Activated CD4-positive, alpha-beta T cell treated with anti-CD3 and anti-CD28 coated beads, Interleukin-2, amount 50 U/mL, for 48 hours (primary cell): ENCODE data around the gene GRIN3B.

Experiments used
- DNase-seq, 2 experiments: peaks; one replicate each; pipeline ENCODE4 v3.0.0-alpha.2; 2020

The GRIN3B gene

GRCh38 chr19:964761-965694 is 35.2 kb upstream of the GRIN3B start:
- DNase-seq: no peak

DNA sequence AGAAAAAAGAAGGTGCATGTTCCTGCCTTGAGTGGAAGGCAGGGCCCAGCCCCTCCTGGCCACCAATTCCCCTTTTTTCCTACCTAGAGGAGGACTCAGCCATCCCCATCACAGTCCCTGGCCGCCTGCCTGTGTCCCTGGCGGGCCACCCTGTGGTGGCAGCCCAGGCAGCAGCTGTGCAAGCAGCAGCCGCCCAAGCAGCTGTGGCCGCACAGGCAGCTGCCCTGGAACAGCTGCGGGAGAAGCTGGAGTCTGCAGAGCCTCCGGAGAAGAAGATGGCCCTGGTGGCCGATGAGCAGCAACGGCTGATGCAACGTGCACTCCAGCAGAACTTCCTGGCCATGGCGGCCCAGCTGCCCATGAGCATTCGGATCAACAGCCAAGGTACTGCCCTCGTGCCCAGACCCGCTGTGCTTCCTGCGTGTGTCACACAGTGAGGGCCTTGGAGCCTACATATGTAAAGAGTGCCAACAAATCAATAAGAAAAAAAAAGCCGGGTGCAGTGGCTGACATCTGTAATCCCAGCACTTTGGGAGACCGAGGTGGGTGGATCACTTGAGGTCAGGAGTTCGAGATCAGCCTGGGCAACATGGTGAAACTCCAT is 33.6 kb upstream of the GRIN3B start:
- no peak for DNase-seq

- no peak for DNase-seq
Measured at GRCh38 chr19:970695-971094, 29.5 kb upstream of the GRIN3B start.

DNA sequence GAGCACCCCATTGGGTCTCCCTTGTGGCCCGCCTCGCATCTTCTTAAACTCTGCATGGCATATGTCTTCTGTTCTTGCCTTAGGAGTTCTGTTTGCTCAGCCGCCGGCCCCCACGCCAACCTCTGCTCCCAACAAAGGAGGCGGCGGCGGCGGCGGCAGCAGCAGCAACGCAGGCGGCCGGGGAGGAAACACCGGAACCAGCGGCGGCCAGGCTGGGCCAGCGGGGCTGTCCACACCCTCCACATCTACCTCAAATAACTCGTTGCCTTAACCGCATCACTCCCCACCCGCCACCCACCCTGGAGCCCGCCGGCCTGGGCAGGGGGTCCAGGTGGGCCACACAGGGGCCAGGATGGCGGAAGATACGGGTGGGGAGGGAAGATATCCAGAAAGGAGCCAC is 28.4 kb upstream of the GRIN3B start:
- no peak for DNase-seq

DNA sequence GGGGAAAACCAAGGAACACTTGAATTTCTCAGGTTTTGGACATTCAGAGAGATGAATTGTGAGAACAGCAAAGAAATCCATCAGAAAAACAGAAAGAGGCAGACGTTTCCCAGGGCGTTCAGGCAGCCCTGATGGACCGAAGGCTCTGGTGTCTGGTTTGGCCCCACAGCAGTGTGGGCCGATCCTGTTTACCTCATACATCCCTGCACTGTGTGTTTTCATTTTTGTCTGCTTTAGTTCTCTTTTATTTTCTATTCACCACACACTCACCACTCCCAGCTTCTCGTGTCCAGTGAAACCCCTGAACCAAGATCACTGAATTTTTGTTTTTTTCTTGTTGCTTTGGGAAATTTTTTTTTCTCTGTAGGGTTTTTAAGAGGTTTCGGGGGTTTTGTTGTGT is 27.9 kb upstream of the GRIN3B start:
- no peak for DNase-seq

- DNase-seq: no peak
Measured at GRCh38 chr19:973726-974563, 26.3 kb upstream of the GRIN3B start.

DNA sequence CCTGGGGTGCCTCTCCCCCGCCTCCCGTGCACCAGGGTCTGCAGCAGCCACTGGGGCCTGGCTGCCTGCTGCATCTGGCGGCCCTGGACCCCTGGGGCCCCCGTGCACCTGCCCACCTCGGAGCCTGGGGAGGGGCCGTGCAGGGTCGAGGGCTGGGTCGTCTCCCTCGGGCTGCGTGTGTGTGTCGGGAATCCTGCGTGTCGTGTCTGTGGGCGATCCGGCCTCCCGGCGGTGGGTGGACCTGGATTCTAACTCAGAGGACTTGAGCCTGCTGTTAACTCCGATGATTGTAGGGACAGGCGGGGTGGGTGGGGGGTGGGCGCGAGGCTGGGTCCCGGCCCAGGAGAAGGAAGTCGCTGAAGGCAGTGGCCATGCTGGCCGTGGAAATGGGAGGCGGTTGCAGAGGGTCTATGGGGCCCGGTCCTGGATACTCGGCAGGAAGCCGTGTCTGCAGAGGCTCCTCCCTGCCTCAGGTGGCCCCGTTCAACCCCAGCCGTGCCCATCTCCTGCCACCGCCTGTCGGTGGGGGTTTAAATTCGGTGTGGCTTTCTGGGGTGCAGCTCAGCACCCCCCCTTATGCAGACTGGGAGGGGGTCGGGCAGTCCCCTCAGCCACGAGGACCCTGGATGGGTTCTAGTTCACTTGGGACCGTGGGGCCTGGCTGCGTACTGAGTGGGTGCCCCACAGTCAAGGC is 25.5 kb upstream of the GRIN3B start:
- DNase-seq: no peak

DNA sequence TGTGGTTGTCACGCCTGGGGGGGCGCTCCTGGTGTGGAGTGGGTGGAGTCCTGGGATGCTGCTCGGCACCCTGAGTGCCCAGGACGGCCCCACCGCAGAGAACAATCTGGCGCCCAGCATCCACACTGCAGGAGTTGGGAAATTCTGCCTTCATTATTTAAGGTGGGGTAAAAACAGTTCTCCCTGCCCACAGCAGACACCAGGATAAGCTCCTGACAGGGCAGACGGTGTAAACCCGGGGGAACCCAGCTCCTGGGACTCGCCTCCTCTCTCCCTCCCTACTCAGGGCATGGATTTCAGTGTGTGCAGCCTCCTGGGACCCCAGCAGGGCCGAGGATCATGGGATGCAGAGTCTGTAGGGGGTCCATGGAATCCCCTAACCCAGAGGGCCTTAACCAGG is 23.7 kb upstream of the GRIN3B start:
- DNase-seq: no peak

DNA sequence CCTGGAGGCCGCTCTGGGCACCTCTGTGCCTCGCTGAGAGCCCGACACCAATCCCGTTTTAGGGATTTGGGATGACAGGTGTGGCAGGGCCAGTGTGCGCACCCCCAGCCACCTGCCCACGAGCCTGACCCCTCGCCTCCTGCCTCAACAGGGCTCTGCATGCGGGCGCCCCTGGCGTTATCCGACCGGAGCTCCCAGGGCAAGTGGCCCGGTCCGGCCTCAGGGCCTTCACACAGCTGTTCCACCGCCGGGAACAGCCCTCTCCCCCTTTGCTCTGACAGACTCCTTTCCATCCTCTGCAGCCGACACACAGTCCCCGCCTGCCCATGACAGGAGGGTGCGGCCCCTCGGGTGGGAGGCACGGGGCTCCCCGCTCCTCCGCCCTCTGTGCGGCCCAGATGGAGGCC is 23.2 kb upstream of the GRIN3B start:
- no peak for DNase-seq

- no peak for DNase-seq
Measured at GRCh38 chr19:979318-979741, 20.9 kb upstream of the GRIN3B start.

DNA sequence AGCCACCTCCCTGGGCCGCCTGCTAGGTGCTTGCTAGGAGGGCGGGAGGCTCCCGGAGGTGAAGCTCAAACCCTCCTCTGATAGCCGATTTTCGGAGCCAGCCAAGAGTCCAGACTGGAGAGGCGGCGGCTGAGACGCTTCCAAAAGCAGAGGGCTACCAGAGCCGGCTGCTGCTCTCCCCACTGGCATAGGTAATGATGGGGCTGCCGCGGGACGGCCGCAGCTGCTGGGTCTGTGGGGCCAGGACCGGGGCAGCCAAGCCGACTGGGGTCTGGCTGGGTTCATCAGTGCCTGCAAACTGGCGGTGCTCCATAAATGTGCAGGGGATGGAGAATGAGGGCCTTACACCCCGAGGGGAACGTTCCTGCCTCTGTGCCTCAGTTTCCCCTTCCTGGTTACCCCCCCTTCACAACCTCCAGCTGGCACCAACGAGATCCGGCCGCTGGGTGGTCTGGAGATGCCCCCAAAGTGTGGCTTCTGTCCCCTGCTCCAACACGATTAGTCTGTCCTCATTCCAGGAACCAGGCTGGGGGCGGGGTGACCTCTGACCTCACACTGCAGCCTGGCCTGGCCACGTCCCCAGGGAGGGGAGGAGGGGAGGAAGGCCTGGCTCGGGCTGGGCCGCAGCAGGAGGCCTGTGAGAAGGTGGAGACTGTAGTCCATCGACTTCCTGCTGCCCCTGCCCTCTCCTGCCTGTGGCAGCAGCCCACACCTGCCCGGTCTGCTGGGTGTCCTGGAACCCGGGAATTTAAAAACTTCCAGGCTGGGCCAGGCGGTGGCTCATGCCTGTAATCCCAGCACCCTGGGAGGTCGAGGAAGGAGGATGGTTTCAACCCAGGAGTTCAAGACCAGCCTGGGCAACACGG is 19.9 kb upstream of the GRIN3B start:
- no peak for DNase-seq

DNA sequence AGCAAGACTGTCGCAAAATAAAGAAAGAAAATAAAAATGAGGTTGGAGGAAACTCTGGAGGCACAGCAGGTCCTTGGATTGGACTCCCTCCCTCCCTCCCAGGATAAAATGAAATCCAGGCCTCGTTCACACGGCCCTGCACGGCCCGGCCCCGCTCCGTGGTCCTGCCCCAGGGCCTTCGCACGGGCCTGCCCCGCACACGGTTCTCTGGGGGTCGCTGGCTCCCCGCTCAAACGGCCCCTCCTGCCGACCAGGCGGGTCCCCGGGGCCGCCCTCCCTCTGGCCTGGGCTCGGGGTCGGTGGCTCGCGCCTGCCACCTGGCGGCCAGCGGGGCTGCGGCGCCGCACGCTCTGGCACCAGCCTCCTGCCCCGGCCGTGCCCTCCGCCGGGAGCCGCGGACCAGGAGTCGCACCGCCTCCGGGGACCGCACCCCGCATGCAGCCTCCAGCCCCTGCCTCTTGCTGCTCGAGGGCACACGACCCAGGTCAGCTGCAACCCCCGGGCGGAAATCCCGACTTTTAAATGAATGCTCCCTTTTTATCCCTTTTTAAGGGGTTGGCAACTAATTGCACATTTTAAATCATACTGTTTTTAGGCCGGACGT is 17.6 kb upstream of the GRIN3B start:
- DNase-seq: peak; percentile 79 to 82

DNA sequence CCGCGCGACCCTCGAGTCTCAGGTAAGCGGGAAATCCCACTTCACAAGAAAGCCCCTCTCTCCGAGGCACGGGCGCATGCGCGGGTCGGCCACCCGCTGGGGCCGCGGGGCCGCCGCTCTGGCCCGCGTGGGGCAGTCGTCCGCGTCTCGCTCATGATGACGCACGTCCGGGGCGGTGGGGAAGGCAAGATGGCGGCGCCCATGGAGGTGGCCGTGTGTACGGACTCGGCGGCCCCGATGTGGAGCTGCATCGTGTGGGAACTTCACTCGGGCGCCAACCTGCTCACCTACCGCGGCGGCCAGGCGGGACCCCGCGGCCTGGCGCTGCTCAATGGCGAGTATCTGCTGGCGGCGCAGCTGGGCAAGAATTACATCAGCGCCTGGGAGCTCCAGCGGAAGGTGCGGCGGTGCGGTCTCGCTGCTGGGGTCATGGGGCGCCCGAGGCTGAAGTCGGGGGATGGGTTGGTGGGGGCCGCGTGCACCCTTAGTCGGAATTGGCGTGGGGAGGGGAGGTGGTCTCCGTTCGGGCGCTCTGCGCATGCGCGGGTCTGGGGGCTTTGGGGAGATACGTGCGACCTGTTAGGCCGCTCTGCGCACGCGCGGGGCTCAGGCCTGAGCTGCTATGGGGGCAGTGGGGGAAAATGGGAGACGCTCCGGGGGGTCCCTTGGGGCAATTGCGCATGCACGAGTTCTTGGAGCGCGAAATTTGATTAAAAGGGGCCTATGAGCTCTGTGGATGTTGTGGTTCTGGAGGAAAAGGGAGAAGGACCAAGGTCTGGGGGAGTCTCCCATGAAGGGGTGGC is 15.9 kb upstream of the GRIN3B start, which contains the start of gene WDR18:
Gene WDR18, plus strand, starts transcription at position 181 of the 803 bp plus-strand sequence. Its CDS starts 9 bp downstream, at position 190.
- DNase-seq: peak; percentile 91 to 94

DNA sequence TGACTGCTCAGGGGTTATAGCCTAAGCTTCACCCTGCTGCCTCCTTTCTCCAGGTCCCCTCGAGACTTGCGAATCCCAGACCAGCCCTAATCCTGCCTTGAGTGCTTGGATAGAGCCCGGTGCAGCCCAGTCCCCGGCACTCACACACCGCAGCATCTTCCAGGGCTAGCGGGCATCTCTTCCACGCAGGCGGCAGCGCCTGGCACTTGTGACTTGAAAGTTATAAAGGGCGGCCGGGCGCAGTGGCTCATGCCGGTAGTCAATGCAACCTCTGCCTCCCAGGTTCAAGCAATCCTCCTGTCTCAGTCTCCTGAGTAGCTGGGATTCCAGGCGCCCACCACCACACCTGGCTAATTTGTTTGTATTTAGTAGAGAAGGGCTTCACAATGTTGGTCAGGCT is 14.1 kb upstream of the GRIN3B start:
- no peak for DNase-seq

- DNase-seq: no peak
Measured at GRCh38 chr19:988081-988480, 12.1 kb upstream of the GRIN3B start.

GRCh38 chr19:988510-988909 is 11.7 kb upstream of the GRIN3B start:
- no peak for DNase-seq

DNA sequence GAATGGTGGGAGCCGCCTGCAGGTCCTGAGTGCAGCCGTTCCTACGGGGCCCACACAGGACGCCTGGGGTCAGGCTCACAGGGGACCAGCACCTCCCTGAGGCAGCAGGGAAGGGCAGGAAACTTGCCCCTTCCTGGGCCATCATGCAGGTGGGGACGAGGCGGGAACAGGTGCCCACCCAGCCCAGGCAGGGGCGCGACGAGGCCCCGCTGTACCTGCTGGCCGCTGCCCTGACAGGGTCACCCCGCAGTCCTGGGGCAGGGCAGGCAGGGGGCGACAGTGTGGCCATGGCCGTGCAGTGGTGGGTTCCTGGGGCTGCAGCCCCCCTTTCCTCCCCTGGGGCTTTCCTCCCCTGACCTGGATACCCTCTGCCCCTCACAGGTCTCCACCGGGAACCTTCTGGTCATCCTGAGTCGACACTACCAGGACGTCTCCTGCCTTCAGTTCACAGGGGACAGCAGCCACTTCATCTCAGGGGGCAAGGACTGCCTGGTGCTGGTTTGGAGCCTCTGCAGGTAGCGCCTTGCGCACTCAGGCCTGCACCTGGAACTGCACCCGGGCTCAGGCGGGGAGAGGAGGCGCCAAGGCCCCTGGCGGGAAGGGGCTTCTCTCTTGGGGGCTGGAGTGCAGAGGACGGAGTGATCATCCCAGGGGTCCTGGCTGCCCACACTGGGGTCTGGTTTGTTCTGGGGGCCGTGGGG is 10.7 kb upstream of the GRIN3B start:
- DNase-seq: no peak

GRCh38 chr19:990119-990571 is 10.1 kb upstream of the GRIN3B start:
- DNase-seq: no peak

DNA sequence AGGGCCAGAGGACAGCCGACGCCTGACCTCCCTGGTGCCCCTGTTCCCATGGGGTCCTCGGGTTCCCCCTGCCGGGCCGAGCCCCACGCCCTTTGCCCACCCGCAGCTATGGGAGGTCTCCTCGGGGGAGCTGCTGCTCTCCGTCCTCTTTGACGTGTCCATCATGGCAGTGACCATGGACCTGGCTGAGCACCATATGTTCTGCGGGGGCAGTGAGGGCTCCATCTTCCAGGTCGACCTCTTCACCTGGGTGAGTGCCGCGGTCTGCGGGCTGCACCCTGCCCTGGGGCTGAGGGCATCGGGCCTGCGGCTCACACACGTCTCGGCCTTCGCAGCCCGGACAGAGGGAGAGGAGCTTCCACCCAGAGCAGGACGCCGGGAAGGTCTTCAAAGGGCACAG is 9.5 kb upstream of the GRIN3B start:
- no peak for DNase-seq
